GM18499 (cell line): ENCODE data around the gene VPS26C.
"Not testable (repeated sequence)": the region's sequence is repeated elsewhere in the genome, so short reads cannot be mapped to it uniquely, and the experiment has no call there.

ENCODE experiments used
- ATAC-seq: cut with Tn5 transposase; IDR thresholded peaks from one replicate; pipeline ENCODE4 v1.9.1; 2021; ENCODE audit warnings: moderate number of reproducible peaks; ENCODE audit not compliant: insufficient read depth, unreplicated experiment

Gene VPS26C

GRCh38 chr21:37267269-37268185 lies at the start of gene VPS26C:
Gene VPS26C, minus strand, starts transcription at chr21:37267334. Its CDS starts 40 bp downstream, at chr21:37267294.
- ATAC-seq, result peak; percentile 91

GRCh38 chr21:37316072-37316471 lies 48.9 kb upstream of the VPS26C start:
- not testable (repeated sequence) for ATAC-seq

- no peak for ATAC-seq
These were observed 33.1 kb upstream of the VPS26C start for GRCh38 chr21:37300114-37300751.

GRCh38 chr21:37297364-37297763 lies 30.2 kb upstream of the VPS26C start:
- ATAC-seq, result no peak

GRCh38 chr21:37294679-37295078 lies 27.5 kb upstream of the VPS26C start:
- ATAC-seq, result no peak

GRCh38 chr21:37292941-37293340 lies 25.8 kb upstream of the VPS26C start:
- ATAC-seq, result no peak

- ATAC-seq, result no peak
These were observed 24.9 kb upstream of the VPS26C start for GRCh38 chr21:37292041-37292440.

- not testable (repeated sequence) for ATAC-seq
These were observed 16.1 kb upstream of the VPS26C start for GRCh38 chr21:37283191-37283710.

- ATAC-seq, result not testable (repeated sequence)
These were observed 15.5 kb upstream of the VPS26C start for GRCh38 chr21:37282602-37283001.

GRCh38 chr21:37281993-37282392 lies 14.9 kb upstream of the VPS26C start:
- no peak for ATAC-seq

- no peak for ATAC-seq
These were observed 14.4 kb upstream of the VPS26C start for GRCh38 chr21:37281579-37281978.

- ATAC-seq, result not testable (repeated sequence)
These were observed 12.1 kb upstream of the VPS26C start for GRCh38 chr21:37279271-37279670.

- ATAC-seq, result no peak
These were observed 11.1 kb upstream of the VPS26C start for GRCh38 chr21:37278199-37278598.

GRCh38 chr21:37276377-37276776 lies 9.2 kb upstream of the VPS26C start:
- ATAC-seq, result no peak

- ATAC-seq, result no peak
These were observed 7.0 kb upstream of the VPS26C start for GRCh38 chr21:37273911-37274690.

- no peak for ATAC-seq
These were observed 6.3 kb upstream of the VPS26C start for GRCh38 chr21:37273440-37273839.

GRCh38 chr21:37272897-37273296 lies 5.8 kb upstream of the VPS26C start:
- ATAC-seq, result no peak

- no peak for ATAC-seq
These were observed 3.6 kb upstream of the VPS26C start for GRCh38 chr21:37270576-37271365.

GRCh38 chr21:37269481-37269880 lies 2.3 kb upstream of the VPS26C start:
- no peak for ATAC-seq

- ATAC-seq, result no peak
These were observed 1.0 kb upstream of the VPS26C start for GRCh38 chr21:37268186-37268503.
